NCI-H526 (cell line): Measurements from ENCODE around the gene RPGRIP1.
"Not testable (repeated sequence)": the region's sequence is repeated elsewhere in the genome, so short reads cannot be mapped to it uniquely, and the experiment has no call there.

Experiments
- DNase-seq, 2 experiments: peaks; one replicate each; lab custom pipeline; 2025; lab: John Stamatoyannopoulos, UW

RPGRIP1 gene

DNA sequence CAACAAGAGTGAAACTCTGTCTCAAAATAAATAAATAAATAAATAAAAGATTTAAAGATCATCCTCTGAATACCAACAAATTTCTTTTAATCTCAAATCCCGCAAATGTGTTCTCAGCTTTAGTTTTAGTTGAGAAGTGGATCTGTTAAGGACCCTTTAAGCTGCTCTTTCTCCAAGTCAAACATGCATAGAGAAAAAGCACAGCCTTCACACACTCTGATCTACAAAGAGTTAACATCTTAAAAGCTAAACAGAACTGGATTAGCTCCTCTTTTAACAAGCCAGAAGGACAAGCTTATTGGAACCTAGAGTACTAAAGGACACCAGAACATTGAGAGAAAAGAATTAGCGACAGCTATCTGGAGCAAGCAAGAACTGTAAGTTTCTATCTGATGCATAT, at the start of gene RPGRIP1:
Gene RPGRIP1, plus strand, starts transcription at position 301 of the 400 bp plus-strand sequence. CDS start 7,894 bp downstream, outside the sequence.
- no peak for DNase-seq

DNA sequence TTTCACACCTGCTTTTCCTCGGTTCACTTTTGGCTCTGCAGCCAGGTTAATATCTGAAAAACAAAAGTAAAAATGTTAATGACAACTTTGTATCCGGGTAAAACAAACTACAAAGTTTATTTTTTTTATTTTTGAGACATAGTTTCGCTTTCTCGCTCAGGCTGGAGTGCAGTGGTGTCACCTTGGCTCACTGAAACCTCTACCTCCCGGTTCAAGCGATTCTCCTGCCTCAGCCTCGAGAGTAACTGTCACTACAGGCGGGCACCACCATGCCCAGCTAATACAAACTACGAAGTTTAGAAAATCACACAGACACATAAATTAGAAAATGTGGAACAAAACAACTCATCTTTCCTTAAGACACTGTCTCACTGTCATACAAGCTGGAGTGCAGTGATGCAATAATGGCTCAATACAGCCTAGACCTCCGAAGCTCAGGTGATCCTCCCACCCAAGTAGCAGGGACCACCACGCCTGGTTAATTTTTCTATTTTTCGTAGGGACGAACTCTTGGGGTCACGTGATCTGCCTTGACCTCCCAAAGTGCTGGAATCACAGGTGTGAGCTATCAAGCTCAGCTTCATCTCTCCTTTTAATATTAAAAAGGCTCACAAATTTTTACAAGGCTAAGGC, 48.7 kb upstream of the RPGRIP1 start:
- no peak for DNase-seq

DNA sequence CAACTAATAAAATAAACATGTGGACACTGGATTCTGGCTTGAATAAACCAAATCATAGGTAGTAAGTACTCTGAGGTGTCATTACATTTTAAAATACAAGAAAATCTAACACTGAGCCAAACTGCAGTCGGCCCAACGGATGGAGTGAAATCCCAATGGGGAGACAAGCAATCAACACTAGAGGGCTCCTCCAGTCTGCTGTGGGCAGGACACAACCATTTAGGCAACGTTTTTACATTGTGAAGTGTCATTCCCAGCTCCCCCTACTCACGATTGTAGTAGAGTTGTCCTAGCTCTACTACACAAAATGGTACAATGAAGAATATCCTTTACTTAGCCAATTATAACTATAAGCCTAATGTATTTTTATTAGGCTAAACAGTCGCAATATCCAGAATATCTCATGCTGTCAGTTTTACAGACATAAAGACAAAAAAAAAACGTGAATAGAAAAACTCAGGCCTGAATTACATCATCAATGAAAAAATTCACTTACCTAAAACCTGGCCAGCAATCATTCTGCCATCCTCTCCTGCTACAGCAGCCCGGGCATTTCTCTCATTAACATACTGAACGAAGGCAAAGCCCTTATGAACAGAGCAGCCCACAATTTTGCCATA, 46.3 kb upstream of the RPGRIP1 start:
- peak in 1 of 2 experiments; percentile 16 for DNase-seq

DNA sequence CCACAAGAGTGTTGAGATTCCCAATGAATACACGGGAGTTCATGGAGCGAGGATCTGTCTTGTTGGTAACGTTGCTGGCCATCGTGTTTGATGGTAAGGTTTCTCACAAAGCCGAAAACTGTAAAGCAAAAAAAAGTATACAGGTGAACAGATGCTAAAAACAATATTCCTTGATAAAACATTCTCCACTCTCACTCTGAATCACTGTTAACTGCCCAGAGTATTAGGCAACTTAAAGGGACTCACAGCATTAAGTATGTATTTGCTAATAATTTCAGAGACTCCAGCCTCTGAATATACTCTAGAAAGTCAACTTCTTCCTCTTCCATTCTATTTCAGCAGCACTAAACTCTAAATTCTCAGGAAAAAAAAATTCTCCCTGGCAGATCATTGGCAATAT, 45.8 kb upstream of the RPGRIP1 start:
- no peak for DNase-seq

DNA sequence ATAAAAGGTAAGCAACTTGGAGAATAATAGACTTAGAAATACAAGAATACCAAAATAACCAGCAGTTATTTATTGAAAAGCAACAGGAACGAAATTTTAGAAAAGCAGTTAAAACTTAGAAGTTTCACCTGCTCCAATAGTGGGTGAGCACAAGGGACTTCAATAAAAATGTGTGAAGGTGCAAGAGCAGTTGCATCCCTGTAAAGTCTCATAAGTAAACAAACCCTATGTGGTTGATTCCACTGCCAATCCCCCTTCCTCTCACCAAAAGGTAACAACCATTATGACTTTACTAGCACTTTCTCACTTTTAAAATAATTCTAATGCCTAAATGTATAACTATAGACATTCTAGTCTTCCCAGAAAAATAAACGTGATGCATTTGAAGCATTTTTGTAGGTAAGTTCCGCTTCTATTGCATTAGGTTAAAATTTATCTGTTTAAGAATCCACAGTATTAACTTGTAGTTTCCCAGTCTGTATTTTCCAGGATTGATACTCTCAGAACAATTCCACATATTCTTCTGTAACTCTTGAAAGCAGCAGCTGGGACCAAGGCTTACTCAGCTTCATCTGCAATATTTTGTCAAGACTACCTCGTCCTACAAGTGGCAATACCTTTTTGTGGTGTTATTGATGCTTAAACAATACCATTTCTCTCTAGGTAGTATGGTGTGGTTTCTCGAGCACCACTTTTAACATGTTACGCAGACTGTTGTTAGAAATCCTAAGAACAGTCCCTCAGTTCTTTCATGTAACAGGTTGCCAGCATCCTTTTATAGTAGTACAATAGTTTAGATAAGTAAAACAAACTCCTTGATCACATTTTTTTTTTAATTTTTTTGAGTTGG, 42.7 kb upstream of the RPGRIP1 start:
- DNase-seq: no peak

DNA sequence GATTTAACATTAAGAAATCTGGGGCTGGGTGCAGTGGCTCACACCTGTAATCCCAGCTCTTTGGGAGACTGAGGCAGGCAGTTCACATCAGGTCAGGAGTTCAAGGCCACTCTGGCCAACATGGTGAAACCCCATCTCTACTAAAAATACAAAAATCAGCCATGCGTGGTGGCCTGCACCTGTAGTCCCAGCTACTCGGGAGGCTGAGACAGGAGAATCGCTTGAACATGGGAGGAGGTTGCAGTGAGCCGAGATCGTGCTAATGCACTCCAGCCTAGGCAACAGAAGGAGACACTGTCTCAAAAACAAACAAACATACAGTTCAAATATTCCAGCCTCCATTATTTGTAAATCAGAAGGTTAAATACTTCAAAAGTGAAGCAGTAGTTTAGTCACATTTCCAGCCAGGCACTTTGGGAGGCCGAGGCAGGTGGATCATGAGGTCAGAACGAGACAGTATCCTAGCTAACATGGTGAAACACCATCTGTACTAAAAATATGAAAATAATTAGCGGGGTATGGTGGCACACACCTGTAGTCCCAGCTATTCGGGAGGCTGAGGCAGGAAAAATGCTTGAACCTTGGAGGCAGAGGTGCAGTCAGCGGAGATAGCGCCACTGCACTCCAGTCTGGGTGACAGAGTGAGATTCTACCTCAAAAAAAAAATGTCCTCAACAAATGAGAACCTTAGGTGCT, 40.9 kb upstream of the RPGRIP1 start:
- no peak for DNase-seq

DNA sequence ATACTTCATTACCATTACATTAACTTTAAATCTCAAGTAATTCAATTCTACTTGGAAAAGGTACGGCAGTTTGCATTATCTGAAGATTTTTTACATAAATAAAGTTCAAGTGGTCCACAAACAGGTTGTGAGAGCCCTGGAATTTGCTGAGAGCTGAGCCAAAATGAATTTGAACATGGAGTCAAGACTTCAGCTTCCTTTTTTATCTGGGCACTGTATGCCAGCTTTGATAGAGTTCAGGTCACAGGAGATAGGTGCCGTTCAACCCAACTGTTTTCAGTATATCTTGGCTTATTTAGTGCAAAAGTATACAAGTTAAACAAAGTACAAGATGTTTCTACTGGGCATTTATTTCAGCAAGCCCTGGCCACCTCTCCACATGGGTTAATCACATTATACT, 39.5 kb upstream of the RPGRIP1 start:
- no peak for DNase-seq

DNA sequence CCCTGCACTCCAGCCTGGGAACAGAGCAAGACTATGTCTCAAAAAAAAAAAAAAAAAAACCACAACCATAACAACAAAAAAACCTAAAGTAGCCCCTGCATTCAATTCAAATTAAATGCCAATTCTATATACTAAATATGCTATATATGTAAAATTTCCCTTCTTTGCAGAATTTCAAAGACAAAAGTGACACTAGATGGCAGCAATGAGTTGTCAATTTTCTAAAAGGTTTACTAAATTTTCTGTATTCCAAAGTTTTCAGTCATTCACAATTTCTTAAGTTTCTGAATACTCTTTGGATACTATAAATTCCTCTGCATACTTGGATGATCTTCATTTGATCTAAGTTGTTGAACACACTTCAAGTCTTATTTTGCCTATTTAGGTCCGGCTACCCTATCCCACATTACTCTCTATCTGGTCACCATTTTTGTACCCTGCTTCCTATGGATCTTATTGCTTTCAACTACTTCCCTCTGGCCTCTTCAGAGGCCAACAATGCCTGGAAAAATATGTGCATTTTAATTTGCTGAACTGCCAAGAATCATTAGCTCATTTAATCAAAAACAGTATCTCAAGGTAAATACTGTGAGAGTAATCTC, 38.6 kb upstream of the RPGRIP1 start:
- no peak for DNase-seq

DNA sequence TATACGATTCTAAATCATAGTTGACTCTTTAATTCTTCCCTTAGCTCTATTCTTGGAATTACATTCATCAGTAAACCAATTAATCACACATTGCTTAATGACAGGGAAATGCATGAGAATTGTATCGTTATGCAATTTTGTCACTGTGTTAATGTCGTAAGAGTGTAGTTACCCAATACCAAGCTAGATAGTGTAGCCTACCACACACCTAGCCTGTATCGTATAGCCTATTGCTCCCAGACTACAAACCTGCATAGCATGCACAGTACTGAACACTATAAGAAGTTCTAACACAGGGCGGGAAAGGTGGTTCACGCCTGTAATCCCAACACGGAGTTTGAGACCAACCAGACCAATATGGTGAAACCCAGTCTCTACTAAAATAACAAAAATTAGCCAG, 35.3 kb upstream of the RPGRIP1 start:
- no peak for DNase-seq

DNA sequence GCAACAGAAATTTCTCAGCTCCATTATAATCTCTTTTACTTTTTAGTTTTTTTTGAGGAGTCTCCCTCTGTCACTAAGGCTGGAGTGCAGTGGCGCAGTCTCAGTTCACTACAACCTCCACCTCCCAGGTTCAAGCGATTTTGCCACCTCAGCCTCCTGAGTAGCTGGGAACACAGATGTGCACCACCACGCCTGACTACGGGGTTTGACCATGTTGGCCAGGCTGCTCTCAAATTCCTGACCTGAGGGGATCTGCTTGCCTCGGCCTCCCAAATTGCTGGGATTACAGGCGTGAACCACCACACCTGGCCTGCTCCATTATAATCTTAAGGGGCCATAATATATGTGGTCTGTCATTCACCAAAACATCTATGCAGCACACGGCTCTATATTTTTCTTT, 34.1 kb upstream of the RPGRIP1 start:
- no peak for DNase-seq

DNA sequence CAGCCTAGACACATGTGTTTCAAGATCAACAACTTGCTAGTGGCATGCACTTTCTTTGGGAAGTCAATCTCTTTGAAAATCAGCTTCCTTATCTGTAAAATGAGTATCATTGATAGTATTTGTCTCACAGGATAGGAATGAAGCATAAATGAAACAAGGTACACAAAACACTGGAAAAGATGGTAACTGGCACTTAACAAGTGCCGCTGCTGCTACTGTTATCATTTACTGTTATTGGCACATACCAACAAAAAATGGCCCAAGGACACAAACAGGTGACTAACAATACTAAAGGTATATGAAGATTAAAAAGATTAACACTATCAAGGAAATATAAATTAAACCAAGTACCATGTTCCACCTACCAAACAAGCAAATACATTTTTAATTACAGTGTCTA, 31.5 kb upstream of the RPGRIP1 start:
- no peak for DNase-seq

DNA sequence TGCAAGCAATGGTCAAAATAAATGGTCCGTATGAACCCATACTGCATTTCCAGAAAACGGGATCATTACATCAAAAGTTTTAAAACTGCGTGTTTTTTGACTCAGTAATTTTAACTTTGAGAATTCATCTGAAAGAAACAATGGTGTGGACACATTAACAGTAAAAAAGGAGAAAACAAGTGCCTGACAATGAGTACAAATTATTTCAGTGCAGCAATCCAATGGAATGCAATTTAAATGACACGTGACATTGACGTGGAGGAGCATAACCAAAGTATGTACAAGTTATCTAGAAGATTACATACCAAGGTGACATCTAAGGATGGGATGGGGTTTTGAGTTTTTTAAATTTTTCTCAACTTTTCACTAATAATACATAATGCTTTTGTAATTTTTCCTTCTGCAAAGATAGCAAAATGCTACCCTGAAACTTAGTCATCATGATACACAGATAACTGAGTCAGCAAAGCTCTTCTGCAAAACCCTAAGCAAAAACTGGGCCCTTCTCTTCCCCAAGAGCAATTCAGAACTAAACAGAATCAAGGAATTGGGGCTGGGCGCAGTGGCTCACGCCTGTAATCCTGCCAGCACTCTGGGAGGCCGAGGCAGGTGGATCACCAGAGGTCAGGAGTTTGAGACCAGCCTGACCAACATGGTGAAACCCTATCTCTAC, 31.0 kb upstream of the RPGRIP1 start:
- no peak for DNase-seq

DNA sequence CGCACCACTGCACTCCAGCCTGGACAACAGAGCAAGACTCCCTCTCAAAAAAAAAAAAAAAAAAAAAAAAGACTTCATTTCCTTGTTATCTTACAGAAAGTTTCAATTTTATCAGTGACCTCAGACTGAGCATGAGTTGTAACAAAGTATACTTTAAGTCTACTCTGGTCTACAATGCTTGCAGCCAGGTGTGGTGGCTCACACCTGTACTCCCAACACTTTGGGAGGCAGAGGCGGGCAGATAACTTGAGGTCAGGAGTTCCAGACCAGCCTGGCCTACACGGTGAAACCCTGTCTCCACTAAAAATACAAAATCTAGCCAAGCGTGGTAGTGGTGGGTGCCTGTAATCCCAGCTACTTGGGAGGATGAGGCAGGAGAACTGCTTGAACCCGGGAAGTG, 28.7 kb upstream of the RPGRIP1 start:
- DNase-seq: no peak

DNA sequence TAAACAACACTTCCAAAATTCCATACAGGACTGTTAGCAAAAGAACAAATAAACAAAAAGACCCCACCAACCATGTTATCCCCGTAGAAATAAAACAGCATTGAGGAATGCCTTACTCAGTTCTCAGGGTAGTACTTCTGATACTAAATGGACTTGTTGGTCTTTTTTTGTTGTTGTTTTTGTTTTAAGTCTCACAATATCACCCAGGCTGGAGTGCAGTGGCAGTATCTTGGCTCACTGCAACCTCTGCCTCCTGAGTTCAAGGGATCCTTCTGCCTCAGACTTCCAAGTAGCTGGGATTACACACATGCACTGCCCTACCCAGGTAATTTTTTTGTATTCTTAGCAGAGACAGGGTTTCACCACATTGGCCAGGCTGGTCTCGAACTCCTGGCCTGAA, 27.7 kb upstream of the RPGRIP1 start:
- DNase-seq: no peak

DNA sequence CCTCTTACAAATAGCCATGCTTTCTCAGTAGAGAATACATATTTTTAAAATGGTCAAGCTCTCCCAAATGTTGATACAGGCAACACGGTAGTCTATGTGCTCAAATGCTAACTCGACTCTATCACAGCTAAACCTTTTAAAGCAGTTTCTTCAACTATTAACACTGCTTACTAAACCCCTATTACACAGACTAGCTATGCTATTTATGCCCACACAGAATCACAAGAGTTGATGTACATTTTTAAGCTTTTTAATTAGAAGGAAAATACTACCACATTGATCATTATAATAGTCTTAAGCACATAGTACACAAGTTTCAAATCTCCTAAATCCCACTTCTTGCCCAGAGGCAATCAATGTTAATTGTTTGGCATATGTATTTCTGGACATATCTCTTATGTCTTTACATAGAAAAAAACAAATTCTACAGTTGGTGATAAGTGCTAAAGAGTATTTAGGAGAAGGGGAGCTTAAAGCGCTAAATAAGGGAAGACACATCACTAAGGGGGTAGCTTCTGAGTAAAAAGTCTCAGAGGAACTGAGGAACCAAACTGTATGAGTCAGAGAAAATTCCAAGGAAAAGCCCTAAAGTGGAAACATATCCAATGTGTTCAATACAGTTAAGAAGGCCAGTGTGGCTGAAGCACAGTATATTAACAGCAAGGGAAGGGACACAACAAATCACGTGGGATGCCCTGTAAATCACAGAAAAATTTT, 24.3 kb upstream of the RPGRIP1 start:
- DNase-seq: no peak

DNA sequence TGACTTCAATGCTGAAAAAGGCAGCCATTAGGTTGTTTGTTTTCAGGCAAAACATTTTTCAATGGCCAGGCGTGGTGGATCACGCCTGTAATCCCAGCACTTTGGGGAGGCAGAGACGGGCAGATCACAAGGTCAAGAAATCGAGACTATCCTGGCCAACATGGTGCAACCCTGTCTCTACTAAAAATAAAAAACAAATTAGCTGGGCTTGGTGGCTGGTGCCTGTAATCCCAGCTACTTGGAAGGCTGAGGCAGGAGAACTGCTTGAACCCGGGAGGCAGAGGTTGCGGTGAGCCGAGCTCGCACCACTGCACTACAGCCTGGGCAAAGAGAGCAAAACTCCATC, 23.8 kb upstream of the RPGRIP1 start:
- DNase-seq: not testable (repeated sequence)

DNA sequence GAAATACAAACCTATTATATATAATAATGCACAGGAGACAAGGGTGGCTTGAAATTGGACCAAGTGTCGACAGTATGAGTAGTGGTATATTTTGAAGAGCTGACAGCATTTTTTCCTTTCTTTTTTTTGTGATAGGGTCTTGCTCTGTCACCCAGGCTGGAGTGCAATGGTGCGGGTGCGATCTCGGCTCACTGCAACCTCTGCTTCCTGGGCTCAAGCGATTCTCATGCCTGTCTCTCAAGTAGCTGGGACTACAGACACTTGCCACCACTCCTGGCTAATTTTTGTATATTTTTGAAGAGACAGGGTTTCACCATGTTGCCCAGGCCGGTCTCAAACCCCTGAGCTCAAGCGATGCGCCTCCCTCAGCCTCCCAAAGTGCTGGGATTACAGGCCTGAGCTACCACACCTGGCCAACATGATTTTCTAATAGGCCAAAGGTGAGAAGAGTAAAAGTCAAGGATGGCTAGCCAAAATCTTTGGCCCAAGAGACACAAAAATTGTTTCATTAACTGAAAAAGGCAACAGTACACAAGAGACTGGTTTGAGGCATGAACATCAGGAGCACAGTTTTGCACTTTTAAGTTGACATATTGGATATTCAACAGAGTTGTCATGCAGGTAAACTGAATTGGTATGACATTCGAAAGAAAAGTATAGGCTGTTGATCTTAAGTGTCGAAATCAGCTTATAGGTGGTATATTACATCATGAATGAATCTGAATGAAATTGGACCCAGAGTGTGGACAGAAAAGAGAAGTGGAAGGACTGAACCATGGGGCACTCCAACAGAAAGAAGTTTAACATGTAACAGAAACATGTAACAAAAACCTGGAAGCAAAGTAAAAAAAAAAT, 23.1 kb upstream of the RPGRIP1 start:
- DNase-seq: no peak

DNA sequence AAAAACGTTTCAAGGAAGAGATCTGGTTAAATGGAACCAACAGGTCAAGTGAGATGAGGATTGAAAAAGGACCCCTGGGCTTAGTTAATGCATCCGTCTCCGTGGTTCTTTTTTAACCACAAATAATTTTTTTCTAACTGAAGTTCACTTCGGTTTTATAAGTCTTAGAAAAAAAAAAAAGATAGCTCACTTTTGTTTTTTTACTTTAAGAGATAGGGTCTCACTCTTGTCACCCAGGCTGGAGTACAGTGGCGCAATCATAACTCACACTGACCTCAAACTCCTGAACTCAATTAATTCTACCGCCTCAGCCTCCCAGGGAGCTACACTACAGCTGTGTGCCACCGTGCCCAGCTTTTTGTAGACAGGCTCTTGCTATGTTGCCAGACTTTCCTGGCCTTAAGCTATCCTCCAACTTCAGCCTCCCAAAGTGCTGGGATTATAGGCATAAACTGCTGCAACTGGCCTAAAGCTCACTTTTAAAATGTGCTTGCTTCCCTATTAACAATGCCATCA, 22.4 kb upstream of the RPGRIP1 start:
- DNase-seq: no peak

DNA sequence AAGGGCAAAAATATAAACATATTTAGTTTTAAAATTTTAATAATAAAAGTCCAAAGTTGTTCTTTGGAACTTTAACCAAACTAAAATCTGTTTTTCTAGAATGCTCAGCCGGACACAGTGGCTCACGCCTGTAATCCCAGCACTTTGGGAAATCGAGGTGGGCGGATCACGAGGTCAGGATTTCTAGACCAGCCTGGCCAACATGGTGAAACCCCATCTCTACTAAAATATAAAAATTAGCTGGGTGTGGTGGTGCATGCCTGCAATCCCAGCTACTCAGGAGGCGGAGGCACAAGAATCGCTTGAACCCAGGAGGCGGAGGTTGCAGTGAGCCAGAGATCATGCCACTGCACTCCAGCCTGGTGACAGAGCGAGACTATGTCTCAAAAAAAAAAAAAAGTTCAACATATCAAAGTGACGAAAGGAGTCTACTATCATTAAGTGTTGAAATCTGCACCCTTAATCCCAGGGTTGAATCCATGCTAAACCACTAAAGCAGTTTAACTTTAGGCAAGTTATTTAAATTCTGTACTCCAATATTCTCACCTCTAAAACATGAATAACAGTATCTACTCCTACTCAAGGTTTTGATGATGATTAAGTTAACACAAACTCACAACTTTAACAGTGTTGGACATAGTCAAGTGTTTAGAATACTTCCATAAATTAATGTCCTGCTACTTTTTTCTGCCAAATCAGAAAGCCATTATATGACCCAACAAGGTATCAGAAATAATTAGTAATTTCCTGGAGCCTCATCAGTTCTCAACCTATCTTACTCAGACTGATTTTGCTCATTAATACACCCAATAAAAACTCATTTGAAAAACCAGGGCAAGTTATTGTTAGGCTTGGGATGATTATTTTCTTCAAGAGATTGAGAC, 21.6 kb upstream of the RPGRIP1 start:
- DNase-seq: no peak
